Neutrophil (primary cell): Measurements from ENCODE around the gene MYH15.

Experiments used
- H3K27ac ChIP-seq: fragments of 200-600 bp; sonication (generic); 2 replicates; pipeline ENCODE4 v1.5.1; 2016; ENCODE audit warnings: mild to moderate bottlenecking, moderate library complexity
- H3K27me3 ChIP-seq: fragments of 200-600 bp; sonication (generic); 2 replicates; pipeline ENCODE4 v1.6.0; 2016; ENCODE audit warnings: mild to moderate bottlenecking
- H3K36me3 ChIP-seq: fragments of 200-600 bp; sonication (generic); 2 replicates; pipeline ENCODE4 v1.5.1; 2017
- H3K4me1 ChIP-seq, 2 experiments: fragments of 200-600 bp in 1 of 2; sonication (generic) in 1 of 2; 1 replicate in 1 of 2; 2 replicates in 1 of 2; pipeline versions ENCODE4 v1.5.1 to v1.6.1; 2013 to 2016; ENCODE audit warnings: low read depth in 1 of 2, low read length in 1 of 2, mild to moderate bottlenecking in 1 of 2, moderate library complexity in 1 of 2; ENCODE audit not compliant: control insufficient read depth in 1 of 2, insufficient read depth in 1 of 2
- H3K4me3 ChIP-seq, 2 experiments: fragments of 200-600 bp in 1 of 2; sonication (generic) in 1 of 2; 1 replicate in 1 of 2; 2 replicates in 1 of 2; pipeline ENCODE4 v1.5.1; 2013 to 2016; ENCODE audit warnings: low read depth in 1 of 2, low read length in 1 of 2, mild to moderate bottlenecking in 1 of 2, moderate library complexity in 1 of 2
- H3K9me3 ChIP-seq: fragments of 200-600 bp; sonication (generic); 2 replicates; pipeline ENCODE4 v1.5.1; 2016
- CTCF ChIP-seq: fragments of 200-600 bp; sonication (generic); IDR thresholded peaks from 2 replicates; pipeline ENCODE4 v1.5.1; 2016; ENCODE audit warnings: antibody characterized with exemption

Gene MYH15

GRCh38 chr3:108416111-108416869, 94.1 kb downstream of the MYH15 start:
- Histone ChIP-seq H3K27me3 (no peaks in the 10 kb centered on the region), H3K9me3 (no peaks in the 10 kb centered on the region)
- TF ChIP-seq CTCF = no peak

GRCh38 chr3:108415661-108416060, 94.7 kb downstream of the MYH15 start:
- Histone ChIP-seq H3K36me3 (no peaks in the 10 kb centered on the region), H3K9me3 (no peaks in the 10 kb centered on the region), H3K4me1 (no peaks in the 10 kb centered on the region), H3K27ac (no peak overlapping the region), H3K27me3 (no peaks in the 10 kb centered on the region), H3K4me3 (no peak overlapping the region)
- no peak for TF ChIP-seq CTCF

More at GRCh38 chr3:108416111-108416869, 94.1 kb downstream of the MYH15 start:
- no peaks in the 10 kb centered on the region for H3K36me3 ChIP-seq
- H3K4me1 ChIP-seq = no peaks in the 10 kb centered on the region
- H3K4me3 ChIP-seq = no peak overlapping the region
- H3K27ac ChIP-seq = no peak overlapping the region

- Histone ChIP-seq H3K4me3 (no peak overlapping the region), H3K36me3 (no peaks in the 10 kb centered on the region), H3K27me3 (no peaks in the 10 kb centered on the region), H3K9me3 (no peaks in the 10 kb centered on the region), H3K4me1 (no peaks in the 10 kb centered on the region), H3K27ac (no peak overlapping the region)
- TF ChIP-seq CTCF = no peak
These were observed 96.4 kb downstream of the MYH15 start for GRCh38 chr3:108414007-108414406.

GRCh38 chr3:108412121-108412750, 98.2 kb downstream of the MYH15 start:
- Histone ChIP-seq H3K4me3 (no peak overlapping the region), H3K36me3 (no peaks in the 10 kb centered on the region), H3K9me3 (no peaks in the 10 kb centered on the region), H3K4me1 (no peaks in the 10 kb centered on the region), H3K27me3 (no peaks in the 10 kb centered on the region), H3K27ac (no peak overlapping the region)
- no peak for TF ChIP-seq CTCF

GRCh38 chr3:108410531-108410984, 99.8 kb downstream of the MYH15 start:
- Histone ChIP-seq H3K27ac (no peak overlapping the region), H3K27me3 (no peaks in the 10 kb centered on the region), H3K4me3 (no peak overlapping the region), H3K36me3 (no peaks in the 10 kb centered on the region), H3K9me3 (no peaks in the 10 kb centered on the region), H3K4me1 (peaks cover 0 to 9% of the 10 kb centered on the region in 2 experiments)
- TF ChIP-seq CTCF = no peak
